GM19193 (cell line): ENCODE measurements around the gene ASIC5.

Experiments
- POLR2A ChIP-seq: IDR thresholded peaks from 4 replicates; pipeline ENCODE4 v1.6.1; 2011; ENCODE audit not compliant: insufficient read depth, insufficient read length; ENCODE audit errors: extremely low read depth

ASIC5 gene, protein sequence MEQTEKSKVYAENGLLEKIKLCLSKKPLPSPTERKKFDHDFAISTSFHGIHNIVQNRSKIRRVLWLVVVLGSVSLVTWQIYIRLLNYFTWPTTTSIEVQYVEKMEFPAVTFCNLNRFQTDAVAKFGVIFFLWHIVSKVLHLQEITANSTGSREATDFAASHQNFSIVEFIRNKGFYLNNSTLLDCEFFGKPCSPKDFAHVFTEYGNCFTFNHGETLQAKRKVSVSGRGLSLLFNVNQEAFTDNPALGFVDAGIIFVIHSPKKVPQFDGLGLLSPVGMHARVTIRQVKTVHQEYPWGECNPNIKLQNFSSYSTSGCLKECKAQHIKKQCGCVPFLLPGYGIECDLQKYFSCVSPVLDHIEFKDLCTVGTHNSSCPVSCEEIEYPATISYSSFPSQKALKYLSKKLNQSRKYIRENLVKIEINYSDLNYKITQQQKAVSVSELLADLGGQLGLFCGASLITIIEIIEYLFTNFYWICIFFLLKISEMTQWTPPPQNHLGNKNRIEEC

DNA sequence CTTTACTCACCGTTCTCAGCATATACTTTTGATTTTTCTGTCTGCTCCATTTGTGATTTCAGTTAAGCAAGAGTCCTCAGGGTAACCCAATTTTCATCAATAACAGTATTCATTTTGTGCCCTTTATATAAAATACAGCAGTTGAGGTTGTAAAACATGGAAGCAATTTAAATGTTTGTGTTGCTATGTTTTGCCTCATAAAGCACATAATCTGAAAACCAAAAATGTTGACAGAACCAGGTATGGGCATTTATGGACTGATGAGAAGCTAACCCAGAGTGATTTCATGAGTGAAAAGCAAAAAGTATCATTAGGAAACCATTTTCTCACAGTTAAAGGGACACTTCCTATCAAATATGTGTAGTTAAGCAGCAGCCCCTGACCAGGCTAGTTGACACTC, at the start of gene ASIC5:
TSS of gene ASIC5 (minus strand) at position 101 of the 400 bp plus-strand sequence. CDS start at position 50, 51 bp downstream.
- no peak for TF ChIP-seq POLR2A

DNA sequence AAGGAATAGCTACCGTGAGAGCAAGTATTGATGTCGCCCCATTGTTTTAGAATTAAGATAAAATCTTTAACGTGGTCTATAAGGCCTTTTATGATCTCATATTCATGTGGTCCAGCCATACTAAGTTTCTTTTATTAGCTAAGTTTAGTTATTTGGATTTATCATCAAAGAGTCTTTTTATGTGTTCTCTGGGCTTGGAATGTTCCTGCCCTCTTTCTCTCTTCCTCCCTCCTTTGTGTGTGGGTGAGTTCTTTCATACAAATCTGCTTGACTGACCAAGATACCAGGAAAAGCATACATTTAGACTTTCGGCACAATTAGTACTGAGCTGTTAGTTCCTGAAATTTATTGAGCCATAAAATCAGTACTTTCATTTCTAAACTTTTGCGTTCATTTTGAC, 48.7 kb upstream of the ASIC5 start:
- no peak for TF ChIP-seq POLR2A

DNA sequence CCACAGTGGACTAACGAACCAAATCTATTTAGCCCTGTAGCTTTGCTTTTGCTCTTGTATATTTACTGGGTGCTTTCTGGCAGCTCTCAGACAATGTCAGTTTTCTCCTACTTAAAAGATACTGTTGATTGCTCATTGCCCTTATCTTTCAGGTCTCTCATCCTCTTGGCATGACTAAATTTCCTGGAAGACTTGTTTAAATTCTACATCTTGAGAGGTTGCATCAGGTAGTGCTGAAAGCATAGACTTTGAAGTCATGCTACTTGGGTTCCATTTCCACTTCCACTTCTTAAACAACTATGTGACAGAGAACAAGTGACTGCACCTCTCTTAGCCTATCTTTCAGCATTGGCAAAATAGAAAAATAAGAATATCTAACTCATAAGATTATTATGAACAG, 45.8 kb upstream of the ASIC5 start:
- no peak for TF ChIP-seq POLR2A

GRCh38 chr4:155909615-155910226, 43.6 kb upstream of the ASIC5 start:
- no peak for TF ChIP-seq POLR2A

GRCh38 chr4:155908187-155909139, 42.4 kb upstream of the ASIC5 start:
- no peak for TF ChIP-seq POLR2A

DNA sequence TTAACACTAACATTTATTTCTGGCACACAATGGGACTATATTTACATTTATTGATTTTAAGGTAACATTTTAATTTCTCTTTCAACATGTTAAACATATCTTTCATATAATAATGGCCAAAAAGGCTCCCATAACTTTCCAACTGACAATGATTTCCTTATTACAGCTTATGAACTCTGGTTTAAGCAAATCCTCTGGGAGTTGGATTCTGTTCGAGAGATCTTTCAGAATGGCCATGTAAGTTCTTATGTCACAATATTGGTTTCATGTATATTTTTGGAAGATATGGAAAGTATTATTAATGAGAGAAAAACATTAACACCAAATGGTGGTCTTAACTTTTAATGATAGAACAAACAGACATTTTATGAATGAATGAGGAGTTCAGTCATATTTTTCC, 41.5 kb upstream of the ASIC5 start:
- TF ChIP-seq POLR2A, result no peak

GRCh38 chr4:155906554-155907247, 40.6 kb upstream of the ASIC5 start:
- no peak for TF ChIP-seq POLR2A

GRCh38 chr4:155904331-155904730, 38.3 kb upstream of the ASIC5 start:
- TF ChIP-seq POLR2A, result no peak

DNA sequence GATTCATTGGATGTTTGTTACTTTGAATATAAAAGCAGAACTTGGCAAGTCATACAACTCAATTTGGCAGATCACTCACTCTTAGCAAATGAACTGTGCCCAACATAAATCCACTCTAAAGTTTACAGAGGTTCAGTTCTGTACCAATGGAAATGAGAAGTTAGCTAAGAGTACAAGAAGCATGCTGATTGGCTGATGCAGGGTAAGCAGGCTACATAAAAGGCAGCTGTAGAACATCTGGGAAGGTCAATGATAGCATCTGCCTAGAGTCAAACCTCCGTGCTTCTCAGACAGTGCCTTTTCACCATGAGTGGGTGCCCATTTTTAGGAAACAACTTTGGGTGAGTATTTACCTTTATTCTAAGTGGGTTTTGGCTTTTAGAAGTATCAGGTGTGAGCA, 37.4 kb upstream of the ASIC5 start, which contains the start of gene TDO2:
TSS of gene TDO2 (plus strand) at position 244 of the 400 bp plus-strand sequence. CDS start at position 307, 63 bp downstream.
- TF ChIP-seq POLR2A, result no peak

DNA sequence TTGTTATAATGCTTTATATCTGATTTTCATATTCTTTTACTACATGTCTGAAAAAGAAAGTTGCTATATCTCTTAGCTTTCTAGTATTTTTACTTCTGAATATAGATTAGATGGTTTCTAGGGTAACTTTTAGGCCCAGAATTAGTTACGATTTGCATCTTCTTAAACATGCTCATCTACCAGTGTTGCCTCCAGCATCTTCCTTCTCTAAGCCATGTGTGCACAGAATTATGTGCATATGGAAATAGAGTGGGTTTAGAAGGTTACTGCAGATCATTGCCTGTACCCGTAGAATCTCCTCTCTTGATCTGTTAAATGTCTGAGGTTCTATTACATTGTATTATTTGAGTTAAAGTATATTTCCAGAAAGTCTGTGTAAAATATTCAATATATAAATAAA, 34.9 kb upstream of the ASIC5 start:
- TF ChIP-seq POLR2A, result no peak

DNA sequence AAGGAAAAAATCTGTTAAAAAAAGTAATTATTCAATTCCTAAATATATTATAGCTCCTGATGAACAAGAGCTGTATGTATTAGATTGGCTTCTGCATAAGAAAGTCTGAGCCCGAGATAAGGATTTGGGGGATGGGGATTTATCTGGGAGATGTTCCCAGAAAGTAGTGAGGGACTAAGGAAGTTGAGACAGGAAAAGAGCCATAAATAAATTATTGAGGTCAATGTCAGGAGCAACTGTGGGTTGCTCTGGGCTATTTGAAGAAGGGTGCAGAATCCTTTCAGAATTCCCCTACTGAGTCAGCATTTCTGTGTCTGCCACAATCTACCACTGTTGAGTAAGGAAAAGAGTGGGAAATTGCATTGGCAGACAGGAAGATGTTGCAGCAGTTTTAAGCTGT, 34.3 kb upstream of the ASIC5 start:
- TF ChIP-seq POLR2A, result no peak

DNA sequence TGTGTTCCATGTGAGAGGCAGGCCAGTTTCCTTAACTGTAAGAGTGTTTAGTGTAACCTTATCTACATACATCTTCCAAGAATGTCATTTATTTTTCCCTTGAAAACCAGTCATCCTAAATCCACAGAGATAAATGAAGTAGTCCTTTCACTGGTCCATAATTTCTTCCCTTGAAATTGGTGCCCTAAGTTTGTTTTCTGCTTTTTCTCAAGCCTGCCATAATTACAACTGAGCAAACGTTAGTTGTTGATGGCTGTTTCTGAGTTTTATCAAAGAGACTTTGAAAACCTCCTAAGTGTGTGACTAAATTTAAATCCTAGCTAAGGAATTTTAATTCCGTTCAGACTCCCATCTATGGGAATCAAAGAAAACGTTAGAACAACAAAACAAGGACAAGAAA, 33.8 kb upstream of the ASIC5 start:
- TF ChIP-seq POLR2A, result no peak

DNA sequence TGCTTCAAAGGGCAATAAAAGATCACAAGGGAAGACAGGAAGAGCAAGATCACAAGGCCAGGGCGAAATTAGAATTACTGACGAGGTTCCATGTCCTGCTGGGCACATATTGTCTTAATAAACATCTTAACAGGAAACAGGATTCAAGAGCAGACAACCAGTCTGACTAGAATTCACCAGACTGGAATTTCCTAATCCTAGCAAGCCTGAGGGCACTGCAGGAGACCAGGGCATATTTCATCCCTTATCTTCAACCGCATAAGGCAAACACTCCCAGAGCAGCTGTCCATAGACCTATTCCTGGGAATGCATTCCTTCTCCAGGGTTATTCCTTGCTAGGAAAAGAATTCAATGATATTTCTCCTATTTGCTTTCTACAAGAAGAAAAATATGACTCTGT, 25.0 kb upstream of the ASIC5 start:
- no peak for TF ChIP-seq POLR2A

- no peak for TF ChIP-seq POLR2A
Observed at GRCh38 chr4:155889946-155890345, 23.9 kb upstream of the ASIC5 start.
